ENCODE data around the gene SLC9A1. TPM values are rescaled to one million over a fixed set of nuclear protein-coding genes. Genes with fewer than 3 reads are reported as not detected.

SLC9A1 gene
- total and polyA plus RNA-seq, 2 donors (not counting 1 experiment from before 2014, with no cell fraction given) = 7.3 to 22.5 TPM

- Histone ChIP-seq H3K4me3 (ENCODE audit: control extremely low read depth in 1 of 5, extremely low read depth in 1 of 5, insufficient read depth in 1 of 5, low read depth in 2 of 5, low read length in 4 of 5) (no peak overlapping the region), H3K27me3 (replicated peaks in 1 of 4; ENCODE audit: control extremely low read depth in 1 of 4, control insufficient read depth in 3 of 4, insufficient read depth in 4 of 4, low read length in 3 of 4) (no peaks in the 10 kb centered on the region), H4K20me1 (ENCODE audit: control insufficient read depth, insufficient read depth, low read length, poor library complexity, severe bottlenecking) (no peaks in the 10 kb centered on the region), H3K9ac (ENCODE audit: low read length) (no peak overlapping the region), H3K9me3 (ENCODE audit: control extremely low read depth in 1 of 3, control insufficient read depth in 2 of 3, insufficient read depth in 1 of 3, low read length in 2 of 3) (no peaks in the 10 kb centered on the region), H3K79me2 (ENCODE audit: control insufficient read depth, insufficient read depth, low read length) (no peaks in the 10 kb centered on the region), H3K36me3 (replicated peaks in 1 of 2; ENCODE audit: control extremely low read depth in 1 of 2, control insufficient read depth in 1 of 2, extremely low read depth in 1 of 2, insufficient read depth in 2 of 2, low read length in 1 of 2) (no peaks in the 10 kb centered on the region), H2AFZ (ENCODE audit: insufficient read depth, low read depth, low read length, poor library complexity, severe bottlenecking) (peak overlapping the region; percentile 11), H3K4me1 (ENCODE audit: control insufficient read depth in 2 of 2, insufficient read depth in 2 of 2, low read length in 2 of 2) (peaks cover 12 to 28% of the 10 kb centered on the region in 2 donors), H3K27ac (ENCODE audit: low read length in 2 of 2) (peak overlapping the region; percentile 52 to 57), H3K4me2 (replicated peaks; ENCODE audit: low read depth, low read length, poor library complexity, severe bottlenecking) (peak overlapping the region; percentile 14)
- ChIA-PET CTCF (interaction anchor here (0.6 to 18.4 kb wide), 23 partner anchors 14 to 505 kb away, joined by 3 to 388 read pairs (median 4); partner anchors contain the start of genes SLC9A1 and WDTC1), POLR2A (interaction anchor here (0.7 kb wide), 1 partner anchor 62 kb away, joined by 3 read pairs; no protein-coding TSS in a partner anchor)
- DNase-seq (peak; percentile 77), ATAC-seq (ENCODE audit: low read depth) (peak; percentile 91)
- intact Hi-C loops (cut with micrococcal nuclease) = loop anchor here (1.0 to 10.0 kb wide), 4 partner anchors 135 to 673 kb away; partner anchors contain the start of genes GPR3, STX12 and WDTC1
- 61% methylated on average over 9 of the region's 15 CpGs for WGBS (ENCODE audit: insufficient coverage)
- Mint-ChIP-seq H3K27me3 (no peaks in the 10 kb centered on the region), H3K4me3 (peak overlapping the region; percentile 69), H3K9me3 (ENCODE audit: insufficient read depth) (no peaks in the 10 kb centered on the region), H3K27ac (peak overlapping the region; percentile 91), H3K4me1 (peaks cover 23% of the 10 kb centered on the region)
- no peak for TF ChIP-seq EZH2 (IDR thresholded peaks at IDR 0.05; ENCODE audit: borderline replicate concordance, insufficient read depth, low read depth, low read length, poor library complexity, severe bottlenecking)
- no peak for TF ChIP-seq CTCF (IDR thresholded peaks at IDR 0.05)
Observed at GRCh38 chr1:27099587-27100334, 55.2 kb downstream of the SLC9A1 start.
